ENCODE measurements around the gene ADCY10.
"Not testable (repeated sequence)": the region's sequence is repeated elsewhere in the genome, so short reads cannot be mapped to it uniquely, and the experiment has no call there.

ADCY10 gene

GRCh38 chr1:167887187-167887586 is 26.7 kb downstream of the ADCY10 start:
- DNase-seq (ENCODE audit: low read depth in 2 of 2), result not testable (repeated sequence)

- DNase-seq (ENCODE audit: low read depth in 2 of 2), result no peak
These were observed 31.6 kb downstream of the ADCY10 start for GRCh38 chr1:167882376-167882775.

- no peak for DNase-seq (ENCODE audit: low read depth in 2 of 2)
These were observed 32.1 kb downstream of the ADCY10 start for GRCh38 chr1:167881786-167882185.

DNA sequence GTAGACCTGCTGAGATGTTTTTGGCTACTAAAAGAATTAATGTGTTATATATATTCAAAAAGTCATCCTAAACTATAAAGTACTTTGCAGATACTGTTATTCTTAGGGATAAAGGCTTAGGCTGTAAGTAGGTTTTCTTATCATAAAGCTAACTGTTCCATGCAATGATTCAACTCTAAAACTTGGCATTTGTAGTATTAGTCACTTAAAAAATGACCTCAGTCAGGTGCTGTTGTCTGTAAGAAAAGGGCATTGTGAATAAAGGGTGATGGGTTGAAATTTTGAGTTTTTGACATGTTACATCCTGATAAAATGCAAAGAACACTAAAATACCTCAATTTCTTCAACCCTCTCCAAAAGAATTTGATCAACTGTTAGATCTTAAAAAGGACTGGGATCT is 32.9 kb downstream of the ADCY10 start:
- no peak for DNase-seq (ENCODE audit: low read depth in 2 of 2)

DNA sequence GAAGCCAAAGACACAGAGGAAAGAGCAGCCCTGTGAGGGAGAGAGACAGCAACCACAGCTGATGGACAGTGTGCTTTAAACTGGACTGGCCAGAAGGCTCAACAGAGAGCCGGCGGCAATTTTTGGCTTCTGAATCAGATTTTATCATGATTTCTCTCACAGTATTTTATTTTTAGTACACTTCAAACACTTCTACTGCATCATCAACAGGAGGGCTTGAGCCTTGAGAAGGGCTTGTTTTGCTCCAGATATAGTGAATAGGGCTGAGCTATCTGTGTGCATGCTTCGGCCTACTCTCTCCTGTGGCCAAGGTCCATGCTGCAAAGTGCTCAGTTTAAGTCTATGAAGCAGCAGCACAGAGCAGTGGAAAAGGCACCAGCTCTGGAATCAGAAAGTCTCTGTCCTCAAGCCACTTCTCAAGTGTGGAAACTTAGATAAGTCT is 33.3 kb downstream of the ADCY10 start:
- no peak for DNase-seq (ENCODE audit: low read depth in 2 of 2)

DNA sequence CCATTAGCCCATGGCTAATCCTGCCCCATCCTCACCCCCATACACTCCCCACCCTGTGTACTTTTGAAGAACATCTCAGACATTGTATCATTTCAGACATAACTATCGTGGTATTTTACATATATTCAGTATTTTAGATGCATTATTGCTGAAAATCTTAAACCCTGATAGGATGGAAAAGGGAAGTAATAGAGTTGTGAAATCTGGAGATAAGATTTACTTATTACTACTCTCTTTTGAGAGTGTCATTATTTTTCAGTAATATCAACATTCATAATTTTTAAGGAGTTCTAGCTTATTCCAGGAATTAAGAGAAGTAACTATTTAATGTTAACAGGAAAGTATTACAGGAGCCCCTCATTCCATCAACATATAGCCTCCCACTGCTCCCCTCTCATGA is 34.4 kb downstream of the ADCY10 start:
- no peak for DNase-seq (ENCODE audit: low read depth in 2 of 2)

- DNase-seq (ENCODE audit: low read depth in 2 of 2), result no peak
These were observed 35.4 kb downstream of the ADCY10 start for GRCh38 chr1:167878372-167879160.

DNA sequence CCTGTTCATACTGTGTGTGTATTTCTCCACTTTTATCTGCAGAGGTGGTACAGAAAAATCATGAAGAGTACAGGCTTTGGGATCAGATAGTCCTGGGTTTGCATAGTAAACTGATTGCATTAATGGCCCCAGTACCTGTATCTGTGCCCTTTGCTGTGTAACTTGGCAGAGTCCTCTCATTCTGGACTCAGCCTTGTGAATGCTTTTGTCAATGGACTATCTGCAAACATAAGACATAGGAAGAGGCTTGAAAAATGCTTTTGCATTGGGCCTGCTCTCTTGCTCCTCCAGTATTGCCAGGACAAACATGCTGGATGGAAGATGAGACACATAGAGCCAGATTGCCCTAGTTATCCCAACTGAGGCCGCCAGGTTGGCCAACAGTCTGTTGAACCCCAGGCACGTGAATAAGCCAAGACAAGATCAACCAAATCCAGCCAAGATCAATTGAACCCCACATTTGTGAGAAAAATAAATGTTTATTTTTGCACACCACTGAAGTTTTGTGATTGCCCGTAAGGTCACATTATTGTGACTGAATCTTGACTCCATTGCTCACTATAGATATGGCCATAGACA is 37.2 kb downstream of the ADCY10 start:
- no peak for DNase-seq (ENCODE audit: low read depth in 2 of 2)

DNA sequence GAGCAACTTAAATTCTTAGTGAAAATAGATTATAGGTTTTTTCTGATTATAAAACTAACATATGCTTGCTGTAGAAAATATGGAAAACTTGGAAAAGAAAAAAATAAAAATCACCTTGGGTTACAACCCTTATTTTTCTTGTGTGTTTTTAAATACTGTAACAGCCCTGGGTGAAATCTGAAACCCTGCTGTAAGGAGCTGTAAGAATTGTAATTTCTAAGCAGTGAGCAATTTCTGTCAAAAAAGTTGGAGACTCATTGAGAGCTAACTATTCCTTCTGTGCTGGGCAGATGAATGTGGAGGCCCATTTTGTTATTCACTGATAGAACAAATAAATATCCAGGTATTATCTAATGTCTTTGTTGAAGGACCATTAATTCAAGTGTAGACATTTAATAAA is 42.6 kb downstream of the ADCY10 start:
- DNase-seq (ENCODE audit: low read depth in 2 of 2), result no peak

DNA sequence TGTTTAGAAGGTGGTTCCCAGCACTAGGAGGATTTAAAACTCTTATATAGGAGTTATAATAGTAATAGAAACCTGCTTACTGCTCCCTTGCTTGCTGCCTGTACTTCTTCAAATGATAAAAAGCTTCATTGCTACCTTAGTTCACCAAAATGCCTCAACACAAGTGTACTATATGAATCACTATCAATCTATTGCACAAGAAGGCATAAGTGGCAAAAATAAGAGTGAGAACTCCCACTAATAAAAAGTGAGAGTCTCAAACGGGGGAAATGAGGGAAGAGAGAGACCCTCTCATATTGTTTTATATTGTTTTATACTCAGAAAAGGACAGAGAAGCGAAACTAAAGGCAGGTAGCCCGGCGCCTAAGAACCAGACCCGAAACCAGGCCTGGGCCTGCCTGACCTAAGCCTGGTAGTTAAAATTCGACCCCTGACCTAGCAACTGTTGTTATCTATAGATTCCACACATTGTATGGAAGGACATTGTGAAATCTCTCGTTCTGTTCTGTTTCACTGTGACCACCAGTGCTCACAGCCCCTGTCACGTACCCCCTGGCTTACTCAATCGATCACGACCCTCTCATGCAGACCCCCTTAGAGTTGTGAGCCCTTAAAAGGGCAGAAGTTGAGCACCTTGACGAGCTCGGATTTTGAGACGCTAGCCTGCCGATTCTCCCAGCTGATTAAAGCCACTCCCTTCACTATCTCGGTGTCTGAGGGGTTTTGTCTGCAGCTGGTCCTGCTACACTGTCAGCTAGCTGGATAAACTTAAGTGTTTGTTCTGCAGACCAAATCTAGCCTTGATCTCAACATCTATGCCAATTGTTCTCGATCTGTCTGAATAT is 44.6 kb downstream of the ADCY10 start:
- DNase-seq (ENCODE audit: low read depth in 2 of 2), result not testable (repeated sequence)

GRCh38 chr1:167866739-167867414 is 47.1 kb downstream of the ADCY10 start:
- DNase-seq (ENCODE audit: low read depth in 2 of 2), result not testable (repeated sequence)

GRCh38 chr1:167866326-167866725 is 47.6 kb downstream of the ADCY10 start:
- DNase-seq (ENCODE audit: low read depth in 2 of 2), result not testable (repeated sequence)

GRCh38 chr1:167865804-167866308 is 48.1 kb downstream of the ADCY10 start:
- not testable (repeated sequence) for DNase-seq (ENCODE audit: low read depth in 2 of 2)

- DNase-seq (ENCODE audit: low read depth in 2 of 2), result not testable (repeated sequence)
These were observed 48.7 kb downstream of the ADCY10 start for GRCh38 chr1:167865193-167865592.

DNA sequence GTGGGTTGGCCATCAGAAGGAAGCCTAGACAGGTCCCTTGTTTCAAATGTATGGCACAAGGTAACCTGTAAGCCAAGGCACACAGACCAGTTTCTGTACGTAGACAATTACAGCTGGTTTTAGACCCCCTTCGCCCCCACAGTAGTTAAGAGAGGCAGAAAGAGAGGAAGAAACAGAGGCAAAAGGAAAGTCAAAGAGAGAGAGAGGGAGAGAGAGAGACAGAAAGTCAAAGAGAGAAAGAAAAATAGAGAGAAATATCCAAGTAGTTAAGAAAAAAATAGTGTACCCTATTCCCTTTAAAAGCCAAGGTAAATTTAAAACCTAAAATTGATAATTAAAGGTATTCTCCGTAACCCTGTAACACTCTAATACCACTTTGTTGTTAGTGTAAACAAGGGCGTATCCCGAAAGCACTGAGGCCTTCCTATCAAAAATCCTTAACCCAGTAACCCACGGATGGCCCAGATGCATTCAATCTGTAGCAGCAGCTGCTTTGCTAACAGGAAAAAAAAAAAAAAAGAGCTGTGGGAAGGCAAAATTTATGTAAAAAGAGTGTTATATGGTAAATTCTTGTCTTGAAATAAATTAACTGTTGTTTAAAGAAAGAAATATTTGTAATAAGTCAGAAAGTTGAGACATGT is 49.4 kb downstream of the ADCY10 start:
- DNase-seq (ENCODE audit: low read depth in 2 of 2), result no peak

DNA sequence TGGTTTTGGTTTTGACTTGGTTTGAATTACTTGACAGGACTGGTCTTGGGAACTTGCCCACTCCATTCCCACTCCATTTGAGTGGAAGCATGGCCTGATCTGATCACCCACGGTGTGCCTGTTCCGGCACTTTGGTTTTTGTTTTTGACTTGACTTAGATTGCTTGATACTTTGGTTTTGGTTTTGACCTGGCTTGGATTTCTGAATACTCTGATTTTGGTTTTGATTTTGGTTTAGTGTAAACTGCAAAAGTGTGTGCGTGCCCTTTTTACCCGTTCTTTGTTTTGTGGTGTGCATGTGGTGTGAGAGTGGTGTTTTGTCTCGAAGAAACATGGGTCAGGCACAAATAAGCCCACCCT is 50.0 kb downstream of the ADCY10 start:
- DNase-seq (ENCODE audit: low read depth in 2 of 2), result no peak

- DNase-seq (ENCODE audit: low read depth in 2 of 2), result not testable (repeated sequence)
These were observed 50.6 kb downstream of the ADCY10 start for GRCh38 chr1:167863191-167863920.

GRCh38 chr1:167862432-167863076 is 51.4 kb downstream of the ADCY10 start:
- no peak for DNase-seq (ENCODE audit: low read depth in 2 of 2)

DNA sequence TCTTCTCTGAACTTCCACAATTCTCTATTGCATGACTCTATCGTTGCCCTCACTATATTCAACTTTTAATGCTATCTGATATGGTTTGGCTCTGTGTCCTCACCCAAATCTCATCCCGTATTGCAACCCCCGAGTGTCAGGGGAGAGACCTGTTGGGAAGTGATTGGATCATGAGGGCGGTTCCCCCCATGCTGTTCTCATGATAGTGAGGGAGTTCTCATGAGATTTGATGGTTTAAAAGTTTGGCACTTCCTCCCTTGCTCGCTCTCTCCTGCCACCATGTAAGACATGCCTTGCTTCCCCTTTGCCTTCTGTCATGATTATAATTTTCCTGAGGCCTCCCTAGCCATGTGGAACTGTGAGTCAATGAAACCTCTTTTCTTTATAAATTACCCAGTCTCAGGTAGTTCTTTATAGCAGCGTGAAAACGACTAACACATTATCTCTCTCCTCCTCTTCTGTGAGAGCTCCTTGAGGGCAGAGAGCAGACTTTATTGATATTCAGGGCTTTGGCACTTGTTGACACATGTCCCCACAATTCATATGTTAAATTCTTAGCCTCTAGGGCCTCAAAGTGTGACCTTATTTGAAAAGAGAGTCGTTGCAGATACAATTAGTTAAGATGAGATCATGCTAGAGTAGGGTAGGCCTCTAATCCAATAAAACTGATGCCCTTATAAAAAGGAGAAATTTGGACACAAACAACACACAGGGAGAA is 52.1 kb downstream of the ADCY10 start:
- DNase-seq (ENCODE audit: low read depth in 2 of 2), result no peak
